Stimulated activated memory B cell treated with anti-CD40 and anti-IgM and Interleukin-4, amounts not matched to agents 10 μg/mL and 1 μg/mL and 100 μg/mL, for 72 hours (primary cell): ENCODE measurements around the gene SERPINB4.
"Not testable (repeated sequence)": the region's sequence is repeated elsewhere in the genome, so short reads cannot be mapped to it uniquely, and the experiment has no call there.

Source experiments
- ATAC-seq: fragments of 150-1000 bp; cut with Tn5 transposase; 2 replicates; pipeline ENCODE4 v1.10.0; 2021
- H3K27ac Mint-ChIP-seq: one replicate; pipeline ENCODE4 v1.8.0; 2022; ENCODE audit warnings: mild to moderate bottlenecking, mixed read lengths
- H3K27me3 Mint-ChIP-seq: one replicate; pipeline ENCODE4 v1.8.0; 2022; ENCODE audit warnings: mixed read lengths
- H3K36me3 Mint-ChIP-seq: one replicate; pipeline ENCODE4 v1.8.0; 2022; ENCODE audit warnings: mixed read lengths
- H3K4me1 Mint-ChIP-seq: one replicate; pipeline ENCODE4 v1.8.0; 2022; ENCODE audit warnings: mixed read lengths
- H3K4me3 Mint-ChIP-seq: one replicate; pipeline ENCODE4 v1.8.0; 2022; ENCODE audit warnings: mild to moderate bottlenecking, moderate library complexity, mixed read lengths
- H3K9me3 Mint-ChIP-seq: one replicate; pipeline ENCODE4 v1.8.0; 2022; ENCODE audit warnings: mixed read lengths

SERPINB4 gene

GRCh38 chr18:63644142-63644541 lies at the start of gene SERPINB4:
Gene SERPINB4 (minus strand): TSS chr18:63644256. CDS start chr18:63643577, 679 bp downstream.
- H3K27ac Mint-ChIP-seq, H3K36me3 Mint-ChIP-seq, H3K9me3 Mint-ChIP-seq, H3K4me1 Mint-ChIP-seq, ATAC-seq, H3K4me3 Mint-ChIP-seq: not testable (repeated sequence)
- H3K27me3 Mint-ChIP-seq, result peaks cover 19% of the 10 kb centered on the region

- Mint-ChIP-seq H3K4me1 (no peaks in the 10 kb centered on the region), H3K27me3 (peaks cover 23% of the 10 kb centered on the region), H3K27ac (no peak overlapping the region), H3K9me3 (peaks cover 15% of the 10 kb centered on the region), H3K36me3 (no peaks in the 10 kb centered on the region), H3K4me3 (no peak overlapping the region)
- ATAC-seq, result no peak
Observed at GRCh38 chr18:63689064-63689463, 45.0 kb upstream of the SERPINB4 start.

- H3K27me3 Mint-ChIP-seq, result peaks cover 34% of the 10 kb centered on the region
- peaks cover 10% of the 10 kb centered on the region for H3K9me3 Mint-ChIP-seq
- no peaks in the 10 kb centered on the region for H3K36me3 Mint-ChIP-seq
- no peak overlapping the region for H3K27ac Mint-ChIP-seq
- ATAC-seq, result no peak
- H3K4me3 Mint-ChIP-seq, result no peak overlapping the region
- no peaks in the 10 kb centered on the region for H3K4me1 Mint-ChIP-seq
Observed at GRCh38 chr18:63686871-63687270, 42.8 kb upstream of the SERPINB4 start.

- H3K9me3 Mint-ChIP-seq, result peaks cover 3% of the 10 kb centered on the region
- no peak for ATAC-seq
- H3K4me1 Mint-ChIP-seq, result no peaks in the 10 kb centered on the region
- peaks cover 34% of the 10 kb centered on the region for H3K27me3 Mint-ChIP-seq
- H3K36me3 Mint-ChIP-seq, result no peaks in the 10 kb centered on the region
- no peak overlapping the region for H3K27ac Mint-ChIP-seq
- no peak overlapping the region for H3K4me3 Mint-ChIP-seq
Observed at GRCh38 chr18:63684718-63685117, 40.7 kb upstream of the SERPINB4 start.

- Mint-ChIP-seq H3K4me1 (no peaks in the 10 kb centered on the region), H3K27me3 (peaks cover 34% of the 10 kb centered on the region), H3K9me3 (peaks cover 3% of the 10 kb centered on the region), H3K27ac (no peak overlapping the region), H3K36me3 (no peaks in the 10 kb centered on the region), H3K4me3 (no peak overlapping the region)
- ATAC-seq, result no peak
Observed at GRCh38 chr18:63683890-63684289, 39.8 kb upstream of the SERPINB4 start.

- H3K4me3 Mint-ChIP-seq, result no peak overlapping the region
- ATAC-seq, result no peak
- H3K9me3 Mint-ChIP-seq, result peaks cover 3% of the 10 kb centered on the region
- H3K27me3 Mint-ChIP-seq, result peaks cover 34% of the 10 kb centered on the region
- H3K4me1 Mint-ChIP-seq, result no peaks in the 10 kb centered on the region
- H3K36me3 Mint-ChIP-seq, result no peaks in the 10 kb centered on the region
- no peak overlapping the region for H3K27ac Mint-ChIP-seq
Observed at GRCh38 chr18:63683152-63683551, 39.1 kb upstream of the SERPINB4 start.

GRCh38 chr18:63681449-63682340 lies 37.6 kb upstream of the SERPINB4 start:
- Mint-ChIP-seq H3K4me1 (no peaks in the 10 kb centered on the region), H3K27me3 (peaks cover 24% of the 10 kb centered on the region), H3K9me3 (peaks cover 3% of the 10 kb centered on the region), H3K4me3 (no peak overlapping the region), H3K27ac (no peak overlapping the region), H3K36me3 (no peaks in the 10 kb centered on the region)
- ATAC-seq, result no peak

- H3K4me3 Mint-ChIP-seq, result no peak overlapping the region
- H3K27ac Mint-ChIP-seq, result no peak overlapping the region
- peaks cover 3% of the 10 kb centered on the region for H3K9me3 Mint-ChIP-seq
- H3K4me1 Mint-ChIP-seq, result no peaks in the 10 kb centered on the region
- H3K36me3 Mint-ChIP-seq, result no peaks in the 10 kb centered on the region
- ATAC-seq, result no peak
- peaks cover 21% of the 10 kb centered on the region for H3K27me3 Mint-ChIP-seq
Observed at GRCh38 chr18:63679820-63680606, 36.0 kb upstream of the SERPINB4 start.

GRCh38 chr18:63677500-63678225 lies 33.6 kb upstream of the SERPINB4 start:
- H3K4me1 Mint-ChIP-seq, result no peaks in the 10 kb centered on the region
- H3K27ac Mint-ChIP-seq, result no peak overlapping the region
- H3K9me3 Mint-ChIP-seq, result peaks cover 3% of the 10 kb centered on the region
- no peak for ATAC-seq
- H3K4me3 Mint-ChIP-seq, result no peak overlapping the region
- no peaks in the 10 kb centered on the region for H3K36me3 Mint-ChIP-seq
- peaks cover 2% of the 10 kb centered on the region for H3K27me3 Mint-ChIP-seq

GRCh38 chr18:63676526-63677323 lies 32.7 kb upstream of the SERPINB4 start:
- H3K36me3 Mint-ChIP-seq, result no peaks in the 10 kb centered on the region
- no peak overlapping the region for H3K4me3 Mint-ChIP-seq
- no peaks in the 10 kb centered on the region for H3K4me1 Mint-ChIP-seq
- H3K27ac Mint-ChIP-seq, result no peak overlapping the region
- no peaks in the 10 kb centered on the region for H3K27me3 Mint-ChIP-seq
- peaks cover 3% of the 10 kb centered on the region for H3K9me3 Mint-ChIP-seq
- no peak for ATAC-seq

- ATAC-seq, result no peak
- Mint-ChIP-seq H3K36me3 (no peaks in the 10 kb centered on the region), H3K4me3 (no peak overlapping the region)
Observed at GRCh38 chr18:63664571-63664970, 20.5 kb upstream of the SERPINB4 start.

GRCh38 chr18:63661750-63662149 lies 17.7 kb upstream of the SERPINB4 start, which contains the start of gene SERPINB3:
Gene SERPINB3 (minus strand): TSS chr18:63661893. CDS start chr18:63661216, 677 bp downstream.
- not testable (repeated sequence) for H3K4me3 Mint-ChIP-seq, H3K4me1 Mint-ChIP-seq, H3K27ac Mint-ChIP-seq, ATAC-seq, H3K9me3 Mint-ChIP-seq, H3K27me3 Mint-ChIP-seq, H3K36me3 Mint-ChIP-seq

More at GRCh38 chr18:63664571-63664970, 20.5 kb upstream of the SERPINB4 start:
- peaks cover 13% of the 10 kb centered on the region for H3K9me3 Mint-ChIP-seq
- no peak overlapping the region for H3K27ac Mint-ChIP-seq
- H3K27me3 Mint-ChIP-seq, result no peaks in the 10 kb centered on the region
- no peaks in the 10 kb centered on the region for H3K4me1 Mint-ChIP-seq

GRCh38 chr18:63658920-63659319 lies 14.9 kb upstream of the SERPINB4 start:
- not testable (repeated sequence) for H3K27me3 Mint-ChIP-seq, H3K4me3 Mint-ChIP-seq, ATAC-seq, H3K4me1 Mint-ChIP-seq, H3K9me3 Mint-ChIP-seq, H3K27ac Mint-ChIP-seq, H3K36me3 Mint-ChIP-seq

GRCh38 chr18:63650271-63650670 lies 6.2 kb upstream of the SERPINB4 start:
- not testable (repeated sequence) for H3K36me3 Mint-ChIP-seq, H3K4me3 Mint-ChIP-seq, ATAC-seq, H3K27ac Mint-ChIP-seq, H3K9me3 Mint-ChIP-seq, H3K4me1 Mint-ChIP-seq
- peaks cover 19% of the 10 kb centered on the region for H3K27me3 Mint-ChIP-seq
